Right cardiac atrium (tissue), 5 donors: ENCODE measurements around the gene PRPS1. TPM values are rescaled to one million over a fixed set of nuclear protein-coding genes. Genes with fewer than 3 reads are reported as not detected.
A peak's percentile ranks its signal among the peaks of the same experiment; 100 is the strongest.
"Not testable (repeated sequence)": the region's sequence is repeated elsewhere in the genome, so short reads cannot be mapped to it uniquely, and the experiment has no call there.

Experiments used
- ATAC-seq, 2 donors: fragments of 200-7000 bp; cut with Tn5 transposase; one replicate each; pipeline versions ENCODE4 v1.8.0 to v1.9.1; 2020; ENCODE audit warnings: moderate library complexity in 2 of 2, mild to moderate bottlenecking in 1 of 2
- DNase-seq, 3 donors: peaks; one replicate each; pipeline ENCODE4 v3.0.0-alpha.2; 2020
- H3K27ac ChIP-seq: one replicate; pipeline ENCODE4 v1.5.1; 2013; ENCODE audit warnings: mild to moderate bottlenecking, low read length, control low read depth, moderate library complexity
- H3K27me3 ChIP-seq: one replicate; pipeline ENCODE4 v1.6.1; 2013; ENCODE audit not compliant: control insufficient read depth, insufficient read depth
- H3K4me1 ChIP-seq: one replicate; pipeline ENCODE4 v1.6.1; 2013; ENCODE audit warnings: low read length; ENCODE audit not compliant: control insufficient read depth, insufficient read depth
- H3K4me3 ChIP-seq: one replicate; pipeline ENCODE4 v1.5.1; 2013; ENCODE audit warnings: low read length, control low read depth
- H3K9me3 ChIP-seq: one replicate; pipeline ENCODE4 v1.6.1; 2013; ENCODE audit warnings: low read length; ENCODE audit not compliant: control insufficient read depth
- WGBS: extraction: QIAGEN DNeasy Blood & Tissue Kit; methylation state at CpG from one replicate; pipeline ENCODE4 v1.1.7; 2013; 5-methylcytosine and 5-hydroxymethylcytosine counted together
- intact Hi-C, 4 donors: fragments of 100-400 bp; cut with DNase I; formaldehyde crosslinking; loops; one replicate each; pipeline versions ENCODE4 v1.11.0 to v1.14.0; 2022 to 2023
- polyA plus RNA-seq: library from polyadenylated mRNA; stranded (reverse); fragments of 200-250 nt; gene quantifications from one replicate; pipeline ENCODE4 v1.2.3, GENCODE V29; 2013
- total RNA-seq, 4 donors: library from RNA; stranded (reverse); fragmentation: NEBNext Ultra II Directional; extraction: Animal tissue kit (Norgen Biotek cat#: 25700); gene quantifications; one replicate each; pipeline ENCODE4 v1.2.1, GENCODE V29; 2021
- donor health status: healthy with polysubstance abuse.
- donor health status: DM: no; HTN: yes; CAD: no.
- donor health status: DM: no; HTN: no; CAD: no.
- donor health status: DM: no; HTN: yes; CAD: no; lungs with severe emphysema.
- donor health status: DM: yes; HTN: yes; CAD: no.

Gene PRPS1
- total and polyA plus RNA-seq, 5 donors, result 13.9 to 26.3 (median 24.0) TPM

- DNase-seq, result no peak
- Histone ChIP-seq H3K9me3 (no peaks in the 10 kb centered on the region), H3K27me3 (no peaks in the 10 kb centered on the region), H3K4me3 (no peak overlapping the region), H3K4me1 (no peaks in the 10 kb centered on the region), H3K27ac (no peak overlapping the region)
- WGBS, result 67% methylated on average over 5 of the region's 5 CpGs
- intact Hi-C loops, result loop anchor here in 2 of 4 donors (5.0 kb wide), 2 partner anchors 114 to 229 kb away; partner anchors contain the start of genes NCBP2L (in 1 of the 2) and TSC22D3 (in 1 of the 2)
- ATAC-seq, result no peak
These were observed 34.5 kb downstream of the PRPS1 start for GRCh38 chrX:107662824-107663223.

- Histone ChIP-seq H3K4me1 (peaks cover 4% of the 10 kb centered on the region), H3K27me3 (no peaks in the 10 kb centered on the region), H3K9me3 (no peaks in the 10 kb centered on the region), H3K27ac (no peak overlapping the region), H3K4me3 (no peak overlapping the region)
- DNase-seq, result no peak
- intact Hi-C loops, result no loop called here
- no peak for ATAC-seq
- WGBS, result 97% methylated on average over 1 of the region's 1 CpG
These were observed 38.6 kb downstream of the PRPS1 start for GRCh38 chrX:107666931-107667330.

GRCh38 chrX:107667426-107667825, 39.1 kb downstream of the PRPS1 start:
- peaks cover 4% of the 10 kb centered on the region for H3K4me1 ChIP-seq
- ATAC-seq, result no peak
- no peaks in the 10 kb centered on the region for H3K9me3 ChIP-seq
- no peak overlapping the region for H3K4me3 ChIP-seq
- 97% methylated on average over 1 of the region's 1 CpG for WGBS
- H3K27me3 ChIP-seq, result no peaks in the 10 kb centered on the region
- intact Hi-C loops, result no loop called here
- DNase-seq, result no peak
- no peak overlapping the region for H3K27ac ChIP-seq

- H3K27ac ChIP-seq, H3K4me3 ChIP-seq, intact Hi-C loops, H3K4me1 ChIP-seq, DNase-seq, H3K27me3 ChIP-seq, H3K9me3 ChIP-seq, ATAC-seq: not testable (repeated sequence)
- 84% methylated on average over 5 of the region's 5 CpGs for WGBS
These were observed 40.4 kb downstream of the PRPS1 start for GRCh38 chrX:107668710-107669109.

GRCh38 chrX:107669261-107669660, 41.0 kb downstream of the PRPS1 start:
- Histone ChIP-seq H3K27ac (no peak overlapping the region), H3K27me3 (no peaks in the 10 kb centered on the region), H3K4me1 (peaks cover 8% of the 10 kb centered on the region), H3K9me3 (no peaks in the 10 kb centered on the region), H3K4me3 (no peak overlapping the region)
- intact Hi-C loops, result no loop called here
- 50% methylated on average over 4 of the region's 4 CpGs for WGBS
- no peak for ATAC-seq
- peak in 1 of 3 donors; percentile 41 for DNase-seq

GRCh38 chrX:107669885-107670628, 41.7 kb downstream of the PRPS1 start:
- H3K27ac ChIP-seq, result no peak overlapping the region
- 43% methylated on average over 5 of the region's 5 CpGs for WGBS
- H3K9me3 ChIP-seq, result no peaks in the 10 kb centered on the region
- intact Hi-C loops, result loop anchor here in 2 of 4 donors (5.0 kb wide), 1 partner anchor 107 kb away; the partner anchor contains the start of genes NCBP2L (in 2 of the 2) and TSC22D3 (in 2 of the 2)
- peak in 1 of 3 donors; percentile 14 for DNase-seq
- peaks cover 8% of the 10 kb centered on the region for H3K4me1 ChIP-seq
- H3K27me3 ChIP-seq, result no peaks in the 10 kb centered on the region
- H3K4me3 ChIP-seq, result no peak overlapping the region
- ATAC-seq, result no peak

- ATAC-seq, H3K27ac ChIP-seq, H3K4me1 ChIP-seq, H3K27me3 ChIP-seq, H3K9me3 ChIP-seq, H3K4me3 ChIP-seq: not testable (repeated sequence)
- intact Hi-C loops, result loop anchor here in 2 of 4 donors (5.0 kb wide), 1 partner anchor 106 kb away; the partner anchor contains the start of genes NCBP2L (in 2 of the 2) and TSC22D3 (in 2 of the 2)
- WGBS, result 94% methylated on average over 9 of the region's 9 CpGs
- DNase-seq, result peak in 1 of 3 donors; percentile 52
These were observed 42.9 kb downstream of the PRPS1 start for GRCh38 chrX:107671256-107671655.

GRCh38 chrX:107672955-107673378, 44.7 kb downstream of the PRPS1 start:
- ATAC-seq (peak; percentile 38 to 52), DNase-seq (peak; percentile 74 to 90 (median 82))
- Histone ChIP-seq H3K4me3 (no peak overlapping the region), H3K27me3 (no peaks in the 10 kb centered on the region), H3K27ac (peak overlapping the region; percentile 100), H3K4me1 (peaks cover 8% of the 10 kb centered on the region), H3K9me3 (no peaks in the 10 kb centered on the region)
- WGBS, result 4% methylated on average over 9 of the region's 9 CpGs
- intact Hi-C loops, result loop anchor here in 2 of 4 donors (5.0 kb wide), 1 partner anchor 104 kb away; the partner anchor contains the start of genes NCBP2L (in 2 of the 2) and TSC22D3 (in 2 of the 2)

GRCh38 chrX:107673431-107673830, 45.1 kb downstream of the PRPS1 start:
- ATAC-seq (no peak), DNase-seq (no peak)
- Histone ChIP-seq H3K4me1 (peaks cover 8% of the 10 kb centered on the region), H3K9me3 (no peaks in the 10 kb centered on the region), H3K27ac (peak overlapping the region; percentile 100), H3K27me3 (no peaks in the 10 kb centered on the region), H3K4me3 (no peak overlapping the region)
- intact Hi-C loops, result loop anchor here in 2 of 4 donors (5.0 kb wide), 1 partner anchor 104 kb away; the partner anchor contains the start of genes NCBP2L (in 2 of the 2) and TSC22D3 (in 2 of the 2)
- WGBS, result 44% methylated on average over 6 of the region's 6 CpGs

- peaks cover 8% of the 10 kb centered on the region for H3K4me1 ChIP-seq
- H3K27me3 ChIP-seq, result no peaks in the 10 kb centered on the region
These were observed 45.7 kb downstream of the PRPS1 start for GRCh38 chrX:107673933-107674479.

More at GRCh38 chrX:107673933-107674479, 45.7 kb downstream of the PRPS1 start:
- no peak overlapping the region for H3K4me3 ChIP-seq
- H3K27ac ChIP-seq, result peak overlapping the region; percentile 100
- no peaks in the 10 kb centered on the region for H3K9me3 ChIP-seq
- peak; percentile 90 to 94 (median 90) for DNase-seq
- peak; percentile 80 to 87 for ATAC-seq
- WGBS, result 25% methylated on average over 7 of the region's 7 CpGs
- intact Hi-C loops, result loop anchor here in 2 of 4 donors (5.0 kb wide), 1 partner anchor 103 kb away; the partner anchor contains the start of genes NCBP2L (in 2 of the 2) and TSC22D3 (in 2 of the 2)
